ENCODE results near the gene FBP2.
A peak's percentile ranks its signal among the peaks of the same experiment; 100 is the strongest.
"Not testable (repeated sequence)": the region's sequence is repeated elsewhere in the genome, so short reads cannot be mapped to it uniquely, and the experiment has no call there.

FBP2 gene

DNA sequence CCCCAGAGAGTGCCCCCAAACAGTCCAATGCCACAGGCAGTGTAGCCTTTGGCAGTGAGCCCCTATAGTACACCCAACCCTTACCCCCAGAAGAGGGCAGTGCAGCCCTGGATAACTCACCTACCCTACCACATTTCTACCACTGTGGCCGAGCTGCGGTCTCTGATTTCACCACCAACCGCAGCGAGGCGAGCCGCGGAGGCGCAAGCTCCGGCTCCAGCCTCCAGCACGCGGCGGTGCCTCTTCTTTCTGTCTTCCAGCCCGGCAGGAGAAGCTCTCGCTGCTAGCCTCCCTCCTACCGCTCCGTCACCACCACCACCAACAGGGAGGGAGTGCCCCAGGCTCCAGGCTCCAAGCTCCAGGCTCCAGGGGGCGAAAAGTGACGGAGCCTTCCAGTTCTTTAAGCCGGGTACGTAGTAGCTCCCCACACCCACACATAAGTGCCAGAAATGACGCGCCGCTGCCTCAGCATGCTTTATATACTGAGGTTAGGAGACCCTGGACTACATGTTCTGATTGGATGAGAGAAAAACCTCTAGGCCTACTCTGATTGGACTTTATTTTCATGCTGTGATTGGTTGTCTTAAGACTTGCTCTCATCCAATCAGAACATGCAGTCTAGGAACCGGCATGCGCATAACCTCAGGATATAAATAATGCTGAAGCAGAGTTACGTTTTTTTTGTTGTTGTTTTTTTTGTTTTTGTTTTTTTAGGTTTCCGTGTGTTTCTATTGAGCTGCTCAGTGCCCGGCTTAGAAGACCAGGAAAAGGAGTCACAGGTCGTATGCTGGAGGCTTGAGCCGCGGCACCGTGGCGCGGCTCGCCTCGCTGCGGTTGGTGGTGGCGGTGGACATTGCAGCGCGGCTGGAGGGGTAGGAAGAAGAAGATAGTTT lies 38.9 kb downstream of the FBP2 start, which contains the start of gene PCAT7:
TSS of gene PCAT7 (plus strand) at position 645 of the 893 bp plus-strand sequence.
- DNase-seq = peak; percentile 71

DNA sequence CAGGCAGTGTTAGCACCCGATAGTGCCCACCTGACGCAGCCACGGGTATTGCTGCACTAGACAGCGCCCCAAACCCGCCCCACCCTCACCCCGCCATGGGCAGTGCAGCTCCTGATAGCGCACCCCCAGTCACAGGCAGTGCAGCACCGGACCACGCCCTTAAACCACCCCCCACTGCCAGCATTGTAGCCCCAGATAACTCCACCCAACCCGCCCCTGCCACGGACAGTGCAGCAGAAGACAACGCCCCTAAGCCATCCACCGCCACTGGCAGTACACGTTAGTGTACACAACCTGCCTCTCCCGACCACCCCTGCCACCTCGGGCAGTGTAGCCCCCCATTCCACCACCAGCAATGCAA lies 39.6 kb downstream of the FBP2 start:
- DNase-seq = no peak

DNA sequence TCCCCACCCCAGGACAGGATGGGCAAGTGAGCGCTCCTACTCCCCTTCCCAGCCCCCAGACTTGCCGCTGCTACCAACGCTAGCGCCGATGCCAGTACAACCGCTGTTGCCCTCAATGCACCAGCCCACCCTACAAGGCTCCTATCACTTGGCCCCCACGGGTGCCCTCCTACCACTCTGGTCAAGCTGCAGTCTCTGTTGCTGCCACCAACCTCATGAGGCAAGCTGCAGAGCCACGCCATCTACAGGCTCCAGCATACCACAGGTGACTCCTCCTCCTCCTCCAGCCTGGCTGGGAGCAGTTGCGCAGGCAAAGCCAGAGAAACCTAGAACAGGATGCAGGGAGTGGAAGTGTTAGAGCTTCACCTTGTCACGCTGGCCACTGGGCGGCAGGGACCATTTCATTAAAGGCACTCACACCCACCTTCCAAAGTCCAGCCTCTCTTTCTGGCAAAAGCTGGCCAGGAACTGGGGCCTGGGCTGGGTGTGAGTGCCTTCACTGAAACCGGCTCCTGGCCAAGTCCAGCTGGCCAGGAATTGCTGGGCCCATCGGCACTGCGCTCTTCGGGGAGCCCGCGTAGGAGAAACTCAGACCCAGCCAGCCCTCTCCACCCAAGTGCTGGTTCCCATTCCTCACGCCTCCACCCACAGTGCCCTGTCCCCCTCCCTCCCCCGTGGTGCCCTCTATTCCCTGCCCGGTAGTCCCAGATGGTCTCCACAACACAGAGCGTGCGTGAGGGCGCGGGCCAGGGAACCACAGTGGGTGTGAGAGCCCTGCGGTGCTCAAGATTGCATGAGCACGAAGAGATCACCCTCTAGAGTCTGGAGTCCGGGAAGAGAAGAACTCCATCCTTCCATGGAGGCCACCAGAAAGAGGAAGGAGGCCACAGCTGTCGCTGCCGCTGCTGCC lies 40.3 kb downstream of the FBP2 start:
- no peak for DNase-seq

DNA sequence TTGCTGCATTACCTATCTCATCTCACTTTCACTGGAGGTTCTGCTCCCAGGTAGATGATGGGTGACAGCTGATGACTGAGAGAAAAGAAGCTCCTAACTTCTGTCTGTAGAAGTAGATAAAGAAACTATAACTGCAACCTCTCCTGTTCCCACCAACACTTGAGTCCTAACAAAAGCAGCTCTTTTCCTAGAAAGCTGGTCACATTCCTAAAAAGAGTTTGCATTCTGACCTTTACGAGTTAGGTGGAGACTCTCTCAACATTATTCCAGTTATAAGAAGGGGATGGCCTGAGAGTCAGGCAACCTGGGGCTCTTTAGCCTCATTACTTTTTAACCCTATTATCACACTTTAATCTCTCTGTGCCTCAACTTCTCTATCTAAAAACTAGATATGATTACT lies 47.7 kb downstream of the FBP2 start:
- DNase-seq = no peak

GRCh38 chr9:94544335-94544734 lies 49.3 kb downstream of the FBP2 start:
- DNase-seq = not testable (repeated sequence)

GRCh38 chr9:94538908-94539307 lies 54.7 kb downstream of the FBP2 start:
- DNase-seq = no peak

GRCh38 chr9:94534901-94535300 lies 58.7 kb downstream of the FBP2 start:
- DNase-seq = no peak

DNA sequence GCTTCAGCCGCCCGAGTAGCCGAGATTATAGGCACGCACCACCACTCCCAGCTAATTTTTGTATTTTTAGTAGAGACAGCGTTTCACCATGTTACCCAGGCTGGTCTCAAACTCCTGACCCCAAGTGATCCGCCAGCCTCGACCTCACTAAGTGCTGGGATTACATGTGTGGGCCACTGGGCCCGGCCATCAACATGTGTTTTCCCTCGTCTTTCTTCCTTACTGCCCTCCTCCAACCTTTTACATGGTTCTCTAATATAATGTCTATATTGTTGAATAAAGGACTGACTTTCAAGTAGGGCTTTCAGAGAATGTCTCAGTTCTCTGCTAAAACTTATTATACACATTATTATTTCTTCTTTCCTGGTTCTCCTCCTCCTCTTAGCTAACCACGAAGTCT lies 60.0 kb downstream of the FBP2 start:
- no peak for DNase-seq

DNA sequence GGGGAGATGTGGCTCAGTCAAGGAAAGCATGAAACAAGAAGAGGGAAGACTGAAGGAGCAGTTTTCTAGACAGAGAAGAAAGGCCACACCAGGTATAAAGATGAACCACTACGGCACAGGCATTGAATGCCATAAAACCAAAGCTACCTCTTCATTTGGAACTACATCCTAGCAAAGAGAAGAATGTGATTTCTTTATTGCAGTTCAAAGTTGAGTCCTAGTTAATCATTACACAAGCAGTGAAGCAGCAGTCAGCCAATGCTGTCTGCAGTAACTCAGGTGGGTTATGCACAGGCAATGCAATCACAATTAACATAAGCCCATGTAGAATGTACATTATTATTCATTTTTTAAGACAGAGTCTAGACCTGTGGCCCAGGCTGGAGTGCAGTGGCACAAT lies 60.5 kb downstream of the FBP2 start:
- DNase-seq = no peak

- DNase-seq = no peak
Observed at GRCh38 chr9:94528886-94529285, 64.7 kb downstream of the FBP2 start.

DNA sequence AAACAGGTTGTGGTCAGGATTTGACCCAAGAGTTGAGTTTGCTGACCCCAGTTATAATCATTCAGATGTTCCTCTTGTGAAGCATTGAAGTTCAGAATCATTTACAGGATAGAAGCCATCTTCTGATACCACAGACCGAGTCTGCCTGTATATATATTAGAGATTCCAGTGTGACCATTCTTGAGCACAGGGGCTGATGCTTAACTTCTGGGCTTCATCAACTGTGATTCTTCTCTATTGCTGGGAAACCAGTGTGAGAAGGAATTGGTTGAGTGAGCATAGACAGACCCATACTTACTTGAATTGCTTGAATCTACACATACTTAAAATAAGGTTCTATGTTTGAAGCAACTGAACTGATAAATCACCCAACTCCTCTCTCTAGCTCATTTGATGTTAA lies 66.7 kb downstream of the FBP2 start:
- DNase-seq = no peak

GRCh38 chr9:94526271-94526670 lies 67.4 kb downstream of the FBP2 start:
- no peak for DNase-seq

DNA sequence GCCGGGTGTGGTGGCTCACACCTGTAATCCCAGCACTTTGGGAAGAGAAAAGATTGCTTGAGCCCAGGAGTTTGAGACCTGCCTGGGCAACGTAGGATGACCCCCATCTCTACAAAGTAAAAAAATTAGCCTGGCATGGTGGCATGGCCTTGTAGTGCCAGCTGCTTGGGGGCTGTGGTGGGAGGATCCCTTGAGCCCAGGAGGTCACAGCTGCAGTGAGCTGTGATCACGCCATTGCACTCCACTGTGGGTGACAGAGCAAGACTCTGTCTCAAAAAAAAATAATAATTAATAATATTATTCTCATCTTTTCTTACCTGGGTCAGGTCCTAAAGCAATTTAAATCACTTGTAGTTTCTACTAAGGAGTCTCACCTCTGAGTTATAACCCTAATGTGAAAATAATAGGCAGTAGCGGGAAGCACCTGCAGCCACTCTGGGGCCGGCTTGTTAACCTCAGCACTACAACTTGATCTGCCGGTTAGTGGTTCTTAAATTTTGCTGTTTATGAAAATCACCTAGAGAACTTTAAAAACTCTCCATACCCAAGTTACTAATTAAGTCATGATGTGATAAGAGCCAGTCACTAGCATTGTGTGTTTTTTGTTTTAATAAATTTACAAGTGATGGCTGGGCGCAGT lies 68.1 kb downstream of the FBP2 start:
- DNase-seq = no peak

GRCh38 chr9:94517254-94517653 lies 76.4 kb downstream of the FBP2 start:
- DNase-seq = no peak

DNA sequence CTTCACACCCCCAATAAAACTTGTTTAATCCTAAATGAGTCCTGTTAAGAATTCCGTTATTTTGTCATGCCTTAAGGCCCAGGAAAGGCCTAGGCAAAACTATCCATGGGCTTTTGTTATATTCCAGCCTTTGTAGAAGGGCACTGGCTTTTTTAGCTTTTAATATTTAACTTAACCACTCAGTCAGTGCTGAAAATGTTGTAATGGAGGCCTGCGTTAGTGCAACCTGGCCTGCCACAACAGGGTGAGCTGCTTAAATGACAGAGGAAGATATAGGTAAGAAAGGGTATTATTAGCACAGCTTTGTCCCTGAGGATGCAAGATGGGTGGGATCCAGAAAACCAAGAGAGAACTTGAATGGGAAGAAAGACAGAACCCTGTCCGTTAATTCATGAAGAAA lies 78.9 kb downstream of the FBP2 start:
- no peak for DNase-seq

GRCh38 chr9:94511955-94512265 lies 81.7 kb downstream of the FBP2 start:
- no peak for DNase-seq

- DNase-seq = no peak
Observed at GRCh38 chr9:94511134-94511954, 82.3 kb downstream of the FBP2 start.
